Thyroid gland (tissue), 4 donors: ENCODE data around the gene MRPS14.

Experiments used
- POLR2A ChIP-seq, 2 donors: fragments of 450-650 bp; IDR thresholded peaks; one replicate each; pipeline ENCODE4 v1.6.1; 2017; ENCODE audit warnings: antibody characterized with exemption in 2 of 2, mild to moderate bottlenecking in 2 of 2, moderate library complexity in 1 of 2
- TF ChIP-seq, protein P1 (sequence below), 6 experiments: fragments of 200-600 bp in 3 of 6; fragments of 450-650 bp in 3 of 6; sonication (generic) in 3 of 6; IDR thresholded peaks; one replicate each; pipeline ENCODE4 v1.5.1; 2016 to 2019; ENCODE audit warnings: antibody characterized with exemption in 6 of 6, mild to moderate bottlenecking in 2 of 6, inconsistent platforms in 1 of 6, moderate library complexity in 1 of 6

DNA sequence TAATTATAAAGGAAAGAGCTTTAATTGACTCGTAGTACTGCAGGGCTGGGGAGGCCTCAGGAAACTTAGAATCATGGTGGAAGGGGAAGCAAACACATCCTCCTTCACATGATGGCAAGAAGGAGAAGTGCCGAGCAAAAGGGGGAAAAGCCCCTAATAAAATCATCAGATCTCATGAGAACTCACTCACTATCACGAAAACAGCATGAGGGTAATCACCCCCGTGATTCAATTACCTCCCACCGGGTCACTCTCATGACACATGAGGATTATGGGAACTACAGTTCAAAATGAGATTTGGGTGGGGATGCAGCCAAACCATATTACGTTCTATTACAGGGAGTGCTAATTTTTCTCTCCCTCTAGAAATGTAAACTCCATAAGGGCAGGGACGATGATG, 14.2 kb upstream of the MRPS14 start:
- TF ChIP-seq, protein P1, sequence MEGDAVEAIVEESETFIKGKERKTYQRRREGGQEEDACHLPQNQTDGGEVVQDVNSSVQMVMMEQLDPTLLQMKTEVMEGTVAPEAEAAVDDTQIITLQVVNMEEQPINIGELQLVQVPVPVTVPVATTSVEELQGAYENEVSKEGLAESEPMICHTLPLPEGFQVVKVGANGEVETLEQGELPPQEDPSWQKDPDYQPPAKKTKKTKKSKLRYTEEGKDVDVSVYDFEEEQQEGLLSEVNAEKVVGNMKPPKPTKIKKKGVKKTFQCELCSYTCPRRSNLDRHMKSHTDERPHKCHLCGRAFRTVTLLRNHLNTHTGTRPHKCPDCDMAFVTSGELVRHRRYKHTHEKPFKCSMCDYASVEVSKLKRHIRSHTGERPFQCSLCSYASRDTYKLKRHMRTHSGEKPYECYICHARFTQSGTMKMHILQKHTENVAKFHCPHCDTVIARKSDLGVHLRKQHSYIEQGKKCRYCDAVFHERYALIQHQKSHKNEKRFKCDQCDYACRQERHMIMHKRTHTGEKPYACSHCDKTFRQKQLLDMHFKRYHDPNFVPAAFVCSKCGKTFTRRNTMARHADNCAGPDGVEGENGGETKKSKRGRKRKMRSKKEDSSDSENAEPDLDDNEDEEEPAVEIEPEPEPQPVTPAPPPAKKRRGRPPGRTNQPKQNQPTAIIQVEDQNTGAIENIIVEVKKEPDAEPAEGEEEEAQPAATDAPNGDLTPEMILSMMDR (IDR thresholded peaks at IDR 0.05), result no peak
- TF ChIP-seq POLR2A (IDR thresholded peaks at IDR 0.05), result no peak
